Kidney tubule cell (primary cell): ENCODE measurements around the gene IKZF1.

Experiments used
- DNase-seq: peaks from one replicate; pipeline ENCODE4 v3.0.0-alpha.2; 2018; ENCODE audit warnings: low spot score

The IKZF1 gene

DNA sequence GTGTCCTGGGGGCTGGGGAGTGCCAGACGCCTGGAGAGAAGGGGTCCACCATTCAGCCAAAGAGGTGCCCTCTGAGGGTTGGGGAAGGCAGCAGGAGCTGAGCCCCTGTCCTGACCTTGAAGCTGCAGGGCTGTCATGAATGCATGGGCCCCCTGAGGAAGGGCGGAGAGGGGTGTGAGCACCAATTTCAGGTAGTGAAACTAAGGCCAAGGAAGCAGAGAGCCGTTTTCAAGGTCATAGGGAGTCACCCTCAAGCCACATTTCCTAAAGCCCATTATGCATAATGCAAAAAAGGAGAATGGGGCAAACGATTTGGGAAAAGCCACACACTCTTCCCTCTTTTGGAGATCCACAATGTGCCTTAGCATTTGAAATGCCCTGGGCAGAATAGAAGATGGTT lies 108.5 kb downstream of the IKZF1 start:
- no peak for DNase-seq

DNA sequence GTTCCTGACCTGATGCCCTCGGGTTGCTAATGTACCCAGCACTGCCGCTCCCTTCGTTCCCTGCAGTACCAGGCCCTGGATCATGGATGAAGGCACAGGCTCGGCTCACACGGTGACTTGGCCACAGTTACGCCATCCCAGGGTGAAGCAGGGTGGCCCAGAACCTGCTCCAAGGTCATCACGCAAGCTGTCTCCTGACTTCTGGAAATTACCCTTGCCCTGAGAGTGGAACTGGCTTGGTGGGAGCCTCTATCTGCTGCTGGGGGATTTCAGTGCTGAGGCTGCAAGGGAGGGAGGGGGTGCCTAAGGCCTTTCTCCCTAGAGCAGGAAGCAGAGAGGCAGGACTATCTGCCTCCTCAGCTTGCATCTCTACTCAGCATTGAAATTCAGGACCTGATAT lies 109.0 kb downstream of the IKZF1 start:
- no peak for DNase-seq

DNA sequence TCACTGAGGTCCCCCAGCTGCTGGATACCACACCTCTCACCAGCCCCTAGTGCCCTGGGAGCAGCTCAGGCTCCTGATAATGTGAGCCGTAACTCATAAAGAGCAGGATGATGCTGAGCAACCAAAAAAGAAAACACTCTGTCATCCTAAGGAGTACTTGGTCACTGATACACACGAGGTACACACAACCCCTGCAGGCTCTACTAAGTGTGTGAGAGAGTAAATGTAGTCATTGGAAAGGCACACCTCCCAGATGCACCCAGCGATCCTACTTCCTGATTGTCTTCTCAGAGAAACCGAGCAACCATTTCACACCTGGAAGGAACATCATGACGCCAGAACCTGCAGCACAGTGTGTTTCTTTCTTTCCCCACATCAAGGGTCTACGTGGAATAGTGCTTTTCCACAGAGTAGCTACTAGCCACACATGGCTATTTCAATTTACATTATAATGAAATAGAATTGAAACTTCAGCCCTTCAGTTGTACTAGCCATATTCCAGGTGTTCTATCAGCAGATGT lies 111.4 kb downstream of the IKZF1 start:
- no peak for DNase-seq

DNA sequence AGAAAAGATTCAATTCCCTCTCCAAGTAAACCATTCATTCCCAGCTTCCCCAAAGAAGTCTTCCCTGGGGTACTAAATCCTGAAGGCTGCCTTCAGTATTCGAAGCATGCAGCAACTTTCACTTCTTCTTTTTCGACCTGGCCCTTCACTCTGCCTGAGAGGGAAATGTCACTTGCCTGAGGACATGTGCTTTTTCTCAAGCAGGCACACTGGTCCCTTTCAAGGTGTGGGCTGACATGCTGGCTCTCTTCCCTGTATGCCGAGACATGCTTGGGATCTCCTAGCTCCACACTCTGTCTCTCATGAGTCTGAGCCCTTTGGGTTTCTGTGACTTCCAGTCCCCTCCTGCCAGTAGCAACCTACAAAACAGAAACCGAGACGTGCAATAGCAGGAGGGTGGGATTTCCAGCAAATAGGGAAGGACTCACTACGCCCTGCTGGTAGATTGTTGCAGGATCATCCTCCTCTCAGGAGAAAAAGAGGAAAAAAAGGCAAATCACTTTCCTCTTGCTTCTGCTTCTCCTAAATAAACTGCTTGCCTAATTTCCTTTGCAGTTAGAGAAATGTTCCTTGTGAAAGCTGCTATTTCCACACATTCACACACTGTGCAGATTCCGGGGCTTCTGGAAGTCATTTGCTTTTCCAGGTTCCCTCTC lies 112.1 kb downstream of the IKZF1 start:
- DNase-seq: no peak

DNA sequence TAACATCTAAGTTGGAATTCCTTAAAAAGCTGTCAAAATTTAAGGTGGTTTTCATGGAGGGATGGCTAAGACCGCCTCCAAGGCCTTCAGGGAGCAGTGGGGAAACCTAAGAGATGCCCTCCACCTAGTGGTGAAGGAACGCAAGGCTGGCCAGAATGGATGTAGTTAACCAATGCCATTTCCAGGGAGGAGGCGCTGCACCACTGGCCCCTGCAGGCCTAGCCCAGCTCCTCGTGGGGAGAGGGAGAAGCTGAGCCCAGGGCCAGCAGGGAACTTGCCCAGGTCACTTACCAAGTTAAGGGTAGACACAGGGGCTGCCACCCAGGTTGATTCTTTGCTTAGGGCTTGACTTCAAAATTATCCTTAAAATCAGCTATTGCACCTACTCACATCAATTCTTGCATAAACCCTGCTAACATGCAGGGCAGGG lies 113.6 kb downstream of the IKZF1 start:
- peak; percentile 77 for DNase-seq

DNA sequence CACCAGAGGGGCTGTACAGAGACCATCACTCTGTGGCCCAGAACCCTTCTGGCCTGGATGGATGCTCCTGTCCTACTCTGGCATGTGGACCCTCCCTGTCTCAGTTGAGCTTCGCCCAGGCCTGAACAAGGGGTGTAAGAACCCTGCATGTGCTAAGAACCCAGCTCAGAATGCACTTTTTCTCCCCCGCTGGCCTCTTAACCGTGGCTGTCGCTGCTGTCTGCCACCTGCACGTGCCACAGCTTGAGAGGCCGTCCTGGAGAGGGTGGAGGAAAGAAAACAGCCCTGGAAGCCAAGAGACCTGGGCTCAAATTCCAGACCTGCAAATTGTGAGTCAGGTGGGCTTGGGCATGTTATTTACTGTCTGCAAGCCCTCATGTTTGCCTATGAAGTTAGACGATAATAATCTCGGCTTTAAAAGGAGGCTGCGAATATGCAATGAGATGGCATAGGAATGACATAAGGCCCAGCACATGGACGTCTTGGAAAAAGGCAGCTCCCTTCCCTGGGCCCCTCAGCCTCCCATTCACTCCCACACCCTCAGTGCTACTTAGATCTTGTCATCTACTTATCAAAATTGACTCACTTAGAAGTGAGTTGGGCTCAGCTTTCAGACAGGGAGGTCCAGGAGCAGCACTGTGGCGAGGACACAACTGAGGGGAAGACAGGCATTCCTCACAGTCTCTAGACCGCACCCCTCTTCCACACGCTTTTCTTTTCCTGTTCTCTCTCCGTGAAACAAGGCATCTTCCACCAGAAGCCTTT lies 114.2 kb downstream of the IKZF1 start:
- no peak for DNase-seq

DNA sequence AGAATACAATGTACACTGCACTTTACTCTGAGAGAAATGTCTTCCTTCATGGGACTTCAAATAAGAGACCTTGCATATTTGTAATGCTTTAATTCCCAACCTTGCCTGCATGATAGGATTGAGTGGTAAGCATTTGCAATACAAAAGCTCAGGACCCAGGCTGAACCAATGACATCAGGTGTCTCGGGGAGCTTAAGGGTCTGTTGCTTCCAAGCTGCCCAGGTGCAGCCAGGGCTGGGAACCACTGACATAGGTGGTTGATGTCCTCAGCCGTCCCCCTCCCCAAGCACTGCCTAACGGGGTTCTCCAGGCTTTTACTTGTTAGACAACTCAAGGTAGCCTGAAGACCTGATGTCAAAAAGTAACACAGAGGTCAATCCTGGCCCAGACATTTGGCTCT lies 116.5 kb downstream of the IKZF1 start:
- DNase-seq: no peak

DNA sequence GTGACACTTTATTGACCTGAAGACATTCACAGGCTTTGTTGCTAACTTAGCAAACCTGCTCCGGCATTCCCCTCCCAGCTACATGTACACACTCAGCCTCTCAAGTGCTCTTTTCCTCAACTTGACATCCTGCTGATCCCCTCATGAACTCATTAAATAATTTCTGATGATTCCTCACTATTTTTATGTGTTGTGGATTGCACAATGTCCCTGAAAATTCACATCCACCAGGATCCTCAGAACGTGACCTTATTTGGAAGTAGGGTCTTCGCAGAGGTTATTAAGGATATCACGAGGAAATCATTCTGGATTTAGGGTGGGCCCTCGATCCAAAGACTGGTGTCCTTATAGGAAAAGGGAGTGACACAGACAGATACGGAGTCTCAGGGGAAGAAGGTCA lies 118.3 kb downstream of the IKZF1 start:
- DNase-seq: no peak

DNA sequence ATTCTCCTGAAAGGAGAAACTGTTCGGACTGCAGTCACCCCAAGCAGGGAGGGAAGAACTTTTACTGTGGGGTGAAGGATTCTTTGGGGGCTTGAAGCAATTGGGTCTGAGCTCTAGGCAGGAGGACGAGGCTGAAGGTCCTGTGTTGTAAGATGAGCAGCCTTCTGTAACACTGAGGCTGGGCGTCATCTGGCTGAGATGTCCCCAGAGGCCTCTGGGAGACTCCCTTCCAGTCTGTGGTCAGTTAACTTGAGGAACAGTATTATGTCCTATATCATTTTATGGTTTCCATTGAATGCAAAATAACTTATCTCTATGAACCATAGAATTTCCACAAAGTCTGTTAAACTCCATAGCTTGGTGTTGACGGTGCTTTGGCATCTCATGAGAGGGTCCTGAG lies 119.3 kb downstream of the IKZF1 start:
- DNase-seq: no peak

DNA sequence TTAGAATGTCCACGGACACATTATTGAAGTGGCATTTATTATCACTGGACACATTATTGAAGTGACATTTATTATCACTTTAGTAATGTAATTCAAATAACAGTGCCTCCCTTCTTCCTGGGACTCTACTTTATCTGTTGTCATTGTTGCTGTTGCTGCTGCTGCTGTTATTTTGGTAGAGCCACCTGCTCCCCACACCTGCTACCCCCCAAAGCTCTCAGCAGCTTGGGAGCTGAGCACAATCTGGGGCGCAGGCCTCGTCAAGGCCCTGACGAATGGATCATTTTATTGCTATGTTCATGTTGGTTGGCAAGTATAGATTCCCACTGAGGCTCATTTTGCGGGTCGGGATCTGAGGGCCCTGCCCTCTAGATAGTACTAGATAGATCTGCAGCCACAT lies 120.8 kb downstream of the IKZF1 start:
- no peak for DNase-seq

DNA sequence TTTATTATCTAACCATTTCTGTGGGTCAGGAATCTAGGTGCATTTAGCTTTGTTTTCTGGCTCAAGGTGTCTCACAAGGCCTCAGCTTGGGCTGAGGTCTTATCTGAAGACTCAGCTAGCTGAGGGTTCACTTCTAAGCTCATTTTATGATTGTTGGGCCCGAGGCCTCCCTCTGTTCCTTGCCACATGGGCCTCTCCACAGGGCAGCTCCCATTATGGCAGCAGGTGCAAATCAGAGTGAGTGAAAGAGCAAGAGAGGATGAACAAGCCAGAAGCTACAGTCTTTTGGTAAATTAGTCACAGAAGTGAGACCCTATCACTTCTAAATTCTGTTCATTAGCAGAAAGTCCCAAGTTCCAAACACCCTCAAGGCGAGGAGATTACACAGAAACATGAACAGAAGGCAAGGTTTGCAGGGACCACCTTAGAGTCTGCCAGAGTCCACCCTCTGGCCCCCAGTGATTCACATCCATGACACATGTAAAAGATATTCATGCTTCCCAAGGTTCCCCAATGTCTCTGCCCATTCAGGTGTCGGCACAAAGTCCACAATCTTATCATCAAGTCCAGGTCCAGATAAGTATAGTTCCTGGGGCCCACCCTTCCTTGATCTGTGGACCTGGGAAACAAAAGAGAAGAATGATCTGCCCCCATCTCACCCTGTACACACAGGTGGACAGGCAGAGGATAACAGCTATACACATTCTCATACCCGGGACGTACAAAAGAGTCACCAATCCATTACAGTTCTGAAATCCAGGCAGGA lies 121.9 kb downstream of the IKZF1 start:
- no peak for DNase-seq

DNA sequence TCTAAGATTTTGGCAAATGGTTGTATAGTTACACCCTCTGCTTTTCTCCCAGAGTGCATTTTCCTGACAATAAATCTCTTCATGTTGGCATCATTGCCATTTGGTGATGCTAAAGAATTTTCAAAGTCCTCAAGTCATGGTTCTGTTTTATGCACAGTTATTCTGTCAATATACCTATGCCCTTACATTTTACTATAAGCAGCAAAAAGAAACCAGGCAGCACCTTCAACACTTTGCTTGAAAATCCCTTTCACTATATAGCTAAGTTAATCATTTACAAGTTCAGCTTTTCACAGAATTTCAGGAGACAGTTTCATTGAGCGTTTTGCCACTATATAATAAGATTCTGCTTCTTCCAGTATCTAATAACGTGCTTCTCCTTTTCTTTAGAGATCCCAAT lies 123.0 kb downstream of the IKZF1 start:
- no peak for DNase-seq

DNA sequence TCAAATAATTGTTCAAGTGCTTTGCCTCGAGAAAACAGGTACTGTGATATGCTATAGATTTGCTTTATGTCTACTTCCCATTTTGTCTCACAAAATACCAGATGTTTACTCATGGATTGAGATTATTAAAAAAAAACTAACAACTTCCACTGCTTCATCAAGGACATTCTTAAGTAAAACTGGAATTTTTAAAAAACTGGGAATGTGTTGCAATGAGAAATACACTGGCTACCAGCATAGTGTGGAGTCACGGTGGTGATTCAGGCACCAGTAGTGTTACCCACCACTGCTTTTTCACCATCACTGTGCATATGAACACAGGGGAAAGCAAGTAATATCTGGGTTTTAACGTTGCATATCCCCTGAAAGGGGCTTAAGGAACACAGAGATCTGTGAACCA lies 124.4 kb downstream of the IKZF1 start:
- DNase-seq: no peak

DNA sequence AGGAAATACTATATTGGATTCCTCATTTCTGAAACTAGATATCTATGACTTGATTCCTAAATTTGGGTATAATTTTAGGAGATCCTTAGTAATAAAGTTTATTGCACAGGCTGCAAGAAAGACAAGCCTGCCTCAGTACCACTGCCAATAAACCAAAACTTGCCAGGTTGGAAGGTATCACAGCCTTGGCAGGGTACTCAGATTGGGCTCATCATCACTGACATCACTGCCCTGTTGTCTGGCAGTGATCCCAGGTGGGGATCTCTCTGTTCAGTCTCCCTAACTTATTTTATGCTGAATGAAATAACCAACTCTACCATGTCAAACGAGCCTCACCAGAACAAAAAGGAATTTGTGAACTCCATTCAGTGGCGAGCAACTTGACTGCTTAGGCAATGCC lies 126.8 kb downstream of the IKZF1 start:
- DNase-seq: no peak

DNA sequence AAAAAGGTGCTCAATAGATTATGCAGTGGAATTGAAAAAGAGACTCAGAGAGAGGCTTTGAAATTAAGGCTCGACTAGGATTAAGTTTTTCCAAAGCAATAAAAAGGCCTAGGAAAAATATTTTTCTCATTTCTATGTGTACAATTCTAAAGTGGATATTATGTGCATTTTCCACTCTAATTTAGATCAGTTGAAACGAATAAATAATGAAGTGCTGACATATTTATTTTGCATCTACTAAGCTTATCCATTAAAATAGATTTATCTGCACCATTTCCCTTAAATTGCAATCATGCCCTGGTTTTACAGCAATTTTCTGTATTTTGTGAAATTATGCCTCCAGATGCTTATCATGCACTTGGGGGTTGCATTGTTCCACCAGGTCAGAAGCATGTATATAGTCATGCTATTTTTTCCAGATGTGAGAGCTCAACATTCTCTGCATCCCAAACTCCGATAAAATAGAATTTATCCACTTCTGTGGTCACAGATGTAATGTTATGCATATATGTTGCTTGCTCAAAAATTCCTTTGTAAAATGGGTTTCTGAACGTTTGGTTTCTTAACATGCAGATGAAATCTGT lies 127.3 kb downstream of the IKZF1 start:
- DNase-seq: no peak

DNA sequence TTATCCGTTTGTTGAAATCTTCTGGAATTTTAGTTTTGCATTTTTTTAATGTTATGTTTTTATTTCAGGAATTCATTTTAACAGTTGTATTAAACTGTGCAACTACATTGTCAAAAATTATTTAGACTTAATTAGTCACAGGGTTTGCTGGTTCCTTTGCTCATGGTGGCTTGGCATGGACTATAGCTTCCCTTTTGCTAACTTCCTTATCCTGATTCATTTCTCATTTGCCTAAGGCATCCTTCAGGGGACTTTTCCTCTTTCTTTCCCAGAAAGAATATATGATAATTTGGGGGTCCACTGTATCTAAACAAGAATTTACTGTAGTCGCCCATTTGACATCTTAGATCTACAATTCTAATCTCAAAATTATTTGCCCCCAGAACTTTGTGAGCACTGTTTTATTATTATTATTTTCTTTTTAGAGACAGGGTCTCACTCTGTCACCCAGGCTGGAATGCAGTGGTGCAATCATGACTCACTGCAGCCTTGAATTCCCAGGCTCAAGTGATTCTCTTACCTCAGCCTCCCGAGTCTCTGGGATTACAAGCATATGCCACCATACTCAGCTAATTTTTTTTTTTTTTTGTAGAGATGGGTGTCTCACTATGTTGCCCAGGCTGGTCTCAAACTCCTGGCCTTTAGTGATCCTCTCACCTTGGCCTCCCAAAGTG lies 131.8 kb downstream of the IKZF1 start:
- peak; percentile 87 for DNase-seq

DNA sequence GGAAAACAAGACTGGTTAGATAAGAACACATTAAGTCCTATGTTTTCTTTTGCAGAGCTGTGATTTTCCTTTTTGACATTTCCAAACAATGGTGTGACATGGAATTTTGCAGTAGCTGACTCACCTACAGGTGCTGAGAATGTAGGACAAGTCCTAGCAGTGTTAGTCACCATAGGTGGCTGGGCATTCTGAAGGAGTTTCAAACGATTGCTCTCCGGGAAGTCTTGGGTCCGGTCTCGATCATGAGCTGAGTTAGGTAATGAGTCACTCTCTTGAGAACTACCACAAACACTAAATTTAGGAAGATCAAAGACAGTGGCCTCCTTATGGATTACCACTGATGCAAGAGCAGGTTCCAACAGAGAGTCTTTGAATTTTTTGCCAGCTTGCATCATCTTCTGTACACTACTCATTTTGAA lies 142.0 kb downstream of the IKZF1 start:
- peak; percentile 99 for DNase-seq

DNA sequence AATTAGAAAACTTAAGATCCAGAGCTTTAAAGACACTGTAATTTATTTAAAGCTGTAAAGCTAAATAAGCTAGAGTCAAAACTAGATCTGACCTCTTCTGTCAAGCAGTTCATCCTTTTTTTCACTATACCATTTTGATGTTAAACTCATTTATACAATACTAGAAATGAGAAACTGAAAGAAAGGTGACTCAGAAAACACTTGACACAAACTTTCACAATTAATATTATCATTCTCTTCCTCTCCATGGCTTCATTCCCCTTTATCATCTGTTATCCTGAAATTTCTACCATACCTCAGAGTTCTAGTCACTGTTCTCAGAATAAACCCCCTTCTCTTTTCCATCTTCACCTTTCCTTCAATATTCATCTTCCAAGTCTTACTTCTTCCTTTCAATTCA lies 144.3 kb downstream of the IKZF1 start:
- no peak for DNase-seq

DNA sequence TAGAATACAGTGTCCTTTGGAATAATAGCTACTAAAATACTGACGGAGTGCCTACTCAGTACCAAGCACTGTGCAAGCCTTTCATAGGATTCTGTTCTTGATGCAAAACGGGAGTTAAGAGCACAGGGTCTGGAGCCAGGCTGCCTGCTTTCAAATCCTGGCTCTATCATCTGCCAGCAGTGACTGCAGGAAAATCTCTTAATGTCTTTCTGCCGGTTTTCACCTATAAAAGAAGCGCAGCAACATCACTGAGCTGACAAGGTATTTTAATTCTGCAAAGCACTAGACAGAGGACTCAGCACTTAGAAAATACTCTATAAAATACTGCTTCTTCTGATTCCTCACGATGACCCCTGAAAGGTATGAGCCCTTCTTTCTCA lies 145.0 kb downstream of the IKZF1 start:
- DNase-seq: no peak

DNA sequence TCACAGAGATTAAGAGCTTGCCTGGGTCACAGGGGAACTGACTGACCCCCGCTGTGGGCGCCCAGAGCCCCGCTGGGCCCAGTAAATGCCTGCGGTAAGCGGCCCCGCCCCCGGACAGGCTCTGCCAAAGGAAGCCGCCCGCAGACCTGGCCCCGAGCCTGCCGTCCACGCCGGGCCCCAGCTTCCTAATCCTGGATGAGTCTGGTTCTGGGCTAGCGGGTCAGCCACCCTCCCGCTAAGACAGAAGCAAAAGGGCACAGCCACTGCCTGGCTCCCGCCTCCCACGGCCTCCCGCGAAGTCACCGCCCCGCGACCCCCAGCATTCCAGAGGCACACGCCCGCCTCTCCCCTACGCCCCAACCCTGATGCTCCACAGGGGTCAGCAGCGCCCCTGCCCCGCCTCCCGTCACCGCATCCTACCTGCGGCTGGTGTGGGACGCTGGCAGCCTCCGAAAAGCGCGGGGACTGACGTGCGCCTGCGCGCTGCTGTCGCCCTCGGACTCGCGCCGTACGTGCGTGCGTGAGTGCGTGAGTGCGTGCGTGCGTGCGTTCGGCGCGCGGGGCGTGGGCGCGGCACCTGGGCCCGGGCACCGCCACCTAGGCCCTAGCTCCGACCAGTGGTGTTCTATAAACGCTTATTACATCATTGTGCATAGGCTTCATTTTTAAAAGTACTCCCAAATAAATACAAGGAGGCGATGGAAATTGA lies 145.5 kb downstream of the IKZF1 start, which contains the start of gene FIGNL1:
TSS of gene FIGNL1 (minus strand) at position 470 of the 709 bp plus-strand sequence. CDS start 3,063 bp downstream, outside the sequence.
- peak; percentile 87 for DNase-seq

DNA sequence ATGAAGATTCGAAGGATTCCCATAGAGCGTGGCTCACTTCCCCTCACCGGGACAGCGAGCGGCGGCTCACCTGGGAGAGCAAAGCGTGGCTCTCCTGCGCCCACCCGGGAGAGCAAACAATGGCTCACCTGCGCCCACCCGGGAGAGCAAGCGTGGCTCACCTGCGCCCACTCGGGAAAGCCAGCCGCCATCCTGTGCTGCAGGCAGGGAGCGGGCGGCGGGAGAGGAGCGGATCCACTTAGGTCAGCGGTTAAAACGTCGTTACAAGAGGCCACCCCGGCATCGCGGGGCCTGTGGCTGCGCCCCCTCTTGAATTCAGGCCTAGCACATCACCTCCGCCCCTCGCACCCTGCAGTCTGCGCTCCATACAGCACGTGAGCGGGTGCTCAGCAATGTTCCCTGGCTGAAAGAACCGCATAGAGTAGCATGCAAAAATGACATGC lies 146.1 kb downstream of the IKZF1 start:
- no peak for DNase-seq
